Testis (tissue), 2 donors: ENCODE measurements around the gene CLEC2D.

ENCODE experiments used
- POLR2A ChIP-seq: fragments of 450-650 bp; IDR thresholded peaks from one replicate; pipeline ENCODE4 v1.6.1; 2017; ENCODE audit warnings: antibody characterized with exemption, mild to moderate bottlenecking, moderate library complexity
- TF ChIP-seq, protein P1 (sequence below), 3 experiments: fragments of 450-650 bp in 2 of 3; fragments of 200-600 bp in 1 of 3; sonication (generic) in 1 of 3; IDR thresholded peaks; one replicate each; pipeline ENCODE4 v1.5.1; 2016 to 2019; ENCODE audit warnings: antibody characterized with exemption in 3 of 3, mild to moderate bottlenecking in 2 of 3, moderate library complexity in 1 of 3

DNA sequence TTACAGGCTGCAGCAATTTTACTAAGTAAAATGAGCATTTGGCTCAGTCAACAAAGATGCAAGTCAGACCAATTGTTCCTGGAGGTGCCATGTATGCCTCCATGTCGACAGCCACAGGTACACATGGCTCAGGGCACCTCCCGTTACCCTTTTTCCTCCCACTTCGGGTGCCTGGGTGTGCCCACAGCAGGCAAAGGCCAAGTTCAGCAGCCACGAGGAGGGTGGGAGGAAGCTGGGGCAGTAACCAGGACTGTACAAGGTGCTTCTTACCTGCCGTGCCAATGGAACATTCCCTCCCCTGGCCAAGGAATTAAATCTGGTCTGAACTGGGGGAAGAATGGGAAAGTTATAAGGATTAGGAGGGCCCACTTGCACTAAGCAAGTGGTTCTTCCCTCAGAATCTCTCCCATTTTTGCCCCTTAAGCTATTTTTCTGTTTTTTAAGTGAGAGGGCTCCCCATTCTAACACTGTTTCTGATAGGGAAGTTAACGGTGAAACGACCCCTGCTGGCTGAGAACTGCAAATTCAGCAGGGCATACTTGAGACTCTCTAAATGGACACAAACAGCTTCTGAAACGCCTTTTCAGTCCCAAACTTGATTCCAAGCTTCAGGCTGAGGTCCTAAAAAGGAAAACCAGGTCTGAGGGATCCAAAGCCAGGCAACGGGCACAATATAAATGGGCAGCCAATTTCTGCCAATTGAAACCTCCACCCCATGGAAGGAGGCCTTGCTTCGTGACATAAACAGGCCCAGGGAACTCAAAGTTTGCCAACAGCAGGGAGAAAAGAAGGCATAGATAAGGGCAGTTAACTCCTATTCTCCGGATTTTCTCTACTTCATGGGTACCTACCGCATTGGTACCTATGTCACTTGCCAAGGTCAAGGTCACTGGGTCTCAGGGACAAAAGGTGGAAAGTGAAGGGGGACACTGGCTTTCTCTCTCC, 38.6 kb downstream of the CLEC2D start:
- TF ChIP-seq, protein P1, sequence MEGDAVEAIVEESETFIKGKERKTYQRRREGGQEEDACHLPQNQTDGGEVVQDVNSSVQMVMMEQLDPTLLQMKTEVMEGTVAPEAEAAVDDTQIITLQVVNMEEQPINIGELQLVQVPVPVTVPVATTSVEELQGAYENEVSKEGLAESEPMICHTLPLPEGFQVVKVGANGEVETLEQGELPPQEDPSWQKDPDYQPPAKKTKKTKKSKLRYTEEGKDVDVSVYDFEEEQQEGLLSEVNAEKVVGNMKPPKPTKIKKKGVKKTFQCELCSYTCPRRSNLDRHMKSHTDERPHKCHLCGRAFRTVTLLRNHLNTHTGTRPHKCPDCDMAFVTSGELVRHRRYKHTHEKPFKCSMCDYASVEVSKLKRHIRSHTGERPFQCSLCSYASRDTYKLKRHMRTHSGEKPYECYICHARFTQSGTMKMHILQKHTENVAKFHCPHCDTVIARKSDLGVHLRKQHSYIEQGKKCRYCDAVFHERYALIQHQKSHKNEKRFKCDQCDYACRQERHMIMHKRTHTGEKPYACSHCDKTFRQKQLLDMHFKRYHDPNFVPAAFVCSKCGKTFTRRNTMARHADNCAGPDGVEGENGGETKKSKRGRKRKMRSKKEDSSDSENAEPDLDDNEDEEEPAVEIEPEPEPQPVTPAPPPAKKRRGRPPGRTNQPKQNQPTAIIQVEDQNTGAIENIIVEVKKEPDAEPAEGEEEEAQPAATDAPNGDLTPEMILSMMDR (IDR thresholded peaks at IDR 0.05) = peak; percentile 41 to 66 (median 50)
- no peak for TF ChIP-seq POLR2A
